Lower leg skin (tissue), 3 donors: ENCODE measurements around the gene TMEM184A.

Experiments used
- POLR2A ChIP-seq, 2 donors: fragments of 450-650 bp; IDR thresholded peaks; one replicate each; pipeline ENCODE4 v1.6.1; 2016 to 2017; ENCODE audit warnings: antibody characterized with exemption in 2 of 2, mild to moderate bottlenecking in 1 of 2, moderate library complexity in 1 of 2
- TF ChIP-seq, protein P1 (sequence below), 3 donors: fragments of 450-650 bp; IDR thresholded peaks; one replicate each; pipeline ENCODE4 v1.5.1; 2016; ENCODE audit warnings: antibody characterized with exemption in 3 of 3, mild to moderate bottlenecking in 3 of 3, moderate library complexity in 2 of 3

DNA sequence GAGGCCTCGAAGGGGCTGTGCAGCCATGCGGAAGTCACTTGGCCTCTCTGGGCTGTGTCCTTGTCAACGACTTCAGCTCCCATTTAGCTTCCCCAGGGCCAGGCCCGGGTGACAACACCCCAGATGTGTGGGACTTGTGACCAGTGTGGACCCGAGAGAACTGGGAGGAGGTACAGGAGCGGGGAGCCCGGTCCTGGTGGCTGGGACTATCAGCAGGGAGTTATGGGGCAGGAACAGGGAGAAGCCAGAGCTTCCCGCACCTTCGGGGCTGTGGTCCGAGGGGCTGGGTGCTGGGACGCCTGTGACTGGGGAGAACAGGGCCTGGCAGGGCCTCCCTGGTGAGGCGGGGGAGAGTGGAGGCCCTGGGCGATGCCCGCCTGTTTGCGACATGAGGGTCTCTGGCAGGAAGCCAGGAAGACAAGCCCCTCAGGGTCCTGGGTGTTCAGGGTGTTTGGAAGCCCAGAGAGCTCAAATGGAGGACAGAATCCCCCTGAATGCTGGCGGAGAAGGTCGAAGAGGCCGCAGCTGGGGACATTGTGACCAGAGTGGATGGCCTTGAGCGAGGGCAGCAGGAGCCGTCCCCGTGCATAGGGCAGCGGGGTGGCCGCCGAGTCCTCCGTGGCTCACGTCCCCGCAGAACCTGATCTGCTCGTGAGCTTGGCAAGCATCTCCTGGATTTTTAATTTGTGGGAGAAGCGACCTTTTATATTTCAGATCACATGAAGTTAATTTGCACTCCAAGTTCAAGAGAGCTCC is 43.8 kb upstream of the TMEM184A start:
- TF ChIP-seq, protein P1, sequence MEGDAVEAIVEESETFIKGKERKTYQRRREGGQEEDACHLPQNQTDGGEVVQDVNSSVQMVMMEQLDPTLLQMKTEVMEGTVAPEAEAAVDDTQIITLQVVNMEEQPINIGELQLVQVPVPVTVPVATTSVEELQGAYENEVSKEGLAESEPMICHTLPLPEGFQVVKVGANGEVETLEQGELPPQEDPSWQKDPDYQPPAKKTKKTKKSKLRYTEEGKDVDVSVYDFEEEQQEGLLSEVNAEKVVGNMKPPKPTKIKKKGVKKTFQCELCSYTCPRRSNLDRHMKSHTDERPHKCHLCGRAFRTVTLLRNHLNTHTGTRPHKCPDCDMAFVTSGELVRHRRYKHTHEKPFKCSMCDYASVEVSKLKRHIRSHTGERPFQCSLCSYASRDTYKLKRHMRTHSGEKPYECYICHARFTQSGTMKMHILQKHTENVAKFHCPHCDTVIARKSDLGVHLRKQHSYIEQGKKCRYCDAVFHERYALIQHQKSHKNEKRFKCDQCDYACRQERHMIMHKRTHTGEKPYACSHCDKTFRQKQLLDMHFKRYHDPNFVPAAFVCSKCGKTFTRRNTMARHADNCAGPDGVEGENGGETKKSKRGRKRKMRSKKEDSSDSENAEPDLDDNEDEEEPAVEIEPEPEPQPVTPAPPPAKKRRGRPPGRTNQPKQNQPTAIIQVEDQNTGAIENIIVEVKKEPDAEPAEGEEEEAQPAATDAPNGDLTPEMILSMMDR (IDR thresholded peaks at IDR 0.05) = no peak
- TF ChIP-seq POLR2A (IDR thresholded peaks at IDR 0.05) = no peak
